SU-DHL-6 (cell line): ENCODE results near the gene EXOC5.

Experiments
- H2AFZ ChIP-seq: fragments of 200-600 bp; sonication (generic); 2 replicates; pipeline ENCODE4 v1.6.1; 2014; ENCODE audit warnings: low read depth, mild to moderate bottlenecking, moderate library complexity, mixed read lengths, antibody characterized with exemption, low read length; ENCODE audit not compliant: severe bottlenecking
- H3F3A ChIP-seq: fragments of 200-600 bp; shearing (Covaris generic); 2 replicates; pipeline ENCODE4 v1.6.0; 2016; ENCODE audit warnings: antibody characterized with exemption, mild to moderate bottlenecking; ENCODE audit not compliant: insufficient read depth
- H3K27ac ChIP-seq: fragments of 200-600 bp; sonication (generic); 2 replicates; pipeline ENCODE4 v1.5.1; 2016; ENCODE audit warnings: low read depth, mild to moderate bottlenecking, low read length, moderate library complexity, mixed read lengths
- H3K27me3 ChIP-seq: fragments of 200-600 bp; sonication (generic), shearing (Covaris generic); 2 replicates; pipeline ENCODE4 v1.6.0; 2014; ENCODE audit warnings: mild to moderate bottlenecking, low read length
- H3K36me3 ChIP-seq: fragments of 200-600 bp; sonication (generic); 2 replicates; pipeline ENCODE4 v1.6.1; 2014; ENCODE audit warnings: mild to moderate bottlenecking, low read length, mixed read lengths
- H3K4me2 ChIP-seq: fragments of 300-600, 200-600 bp; shearing (Covaris generic), sonication (generic); 2 replicates; pipeline ENCODE4 v1.6.0; 2014; ENCODE audit warnings: low read length, low read depth, mild to moderate bottlenecking; ENCODE audit not compliant: poor library complexity, severe bottlenecking
- H3K4me3 ChIP-seq: fragments of 200-600 bp; sonication (generic); 2 replicates; pipeline ENCODE4 v1.5.1; 2014; ENCODE audit warnings: antibody characterized with exemption, low read length, mild to moderate bottlenecking, mixed read lengths; ENCODE audit not compliant: insufficient read depth, poor library complexity, severe bottlenecking
- H3K79me2 ChIP-seq: fragments of 200-600 bp; sonication (generic); 2 replicates; pipeline ENCODE4 v1.6.1; 2014; ENCODE audit warnings: mild to moderate bottlenecking, low read length, moderate library complexity; ENCODE audit not compliant: insufficient read depth
- H3K9ac ChIP-seq: fragments of 200-600 bp; sonication (generic); 2 replicates; pipeline ENCODE4 v1.7.0; 2014; ENCODE audit warnings: mild to moderate bottlenecking, low read length
- H3K9me2 ChIP-seq: fragments of 200-600 bp; sonication (generic); replicated peaks from 2 replicates; pipeline ENCODE4 v1.6.1; 2014; ENCODE audit warnings: low read length; ENCODE audit not compliant: insufficient read depth
- H3K9me3 ChIP-seq: fragments of 200-600 bp; sonication (generic); 2 replicates; pipeline ENCODE4 v1.6.1; 2014; ENCODE audit warnings: low read length, mixed read lengths; ENCODE audit not compliant: insufficient read depth
- H4K20me1 ChIP-seq: fragments of 200-600 bp; sonication (generic); 2 replicates; pipeline ENCODE4 v1.6.1; 2014; ENCODE audit warnings: low read depth, mild to moderate bottlenecking, antibody characterized with exemption, low read length, moderate library complexity, mixed read lengths
- CTCF ChIP-seq: fragments of 200-600 bp; sonication (generic); IDR thresholded peaks from one replicate; pipeline ENCODE4 v1.5.1; 2017; ENCODE audit warnings: antibody characterized with exemption, mild to moderate bottlenecking, low read length, moderate library complexity; ENCODE audit not compliant: insufficient read depth, poor library complexity, severe bottlenecking
- EZH2phosphoT487 ChIP-seq: fragments of 200-600 bp; sonication (generic), shearing (Covaris generic); conservative IDR thresholded peaks from 2 replicates; pipeline ENCODE4 v1.6.1; 2018; ENCODE audit warnings: mild to moderate bottlenecking, antibody characterized with exemption, low read length, moderate library complexity, mixed read lengths

EXOC5 gene

GRCh38 chr14:57290751-57291150 lies 22.0 kb upstream of the EXOC5 start:
- no peaks in the 10 kb centered on the region for H3K79me2 ChIP-seq
- TF ChIP-seq CTCF (no peak), EZH2phosphoT487 (no peak)
- no peak overlapping the region for H3K9ac ChIP-seq
- no peaks in the 10 kb centered on the region for H3K9me3 ChIP-seq
- no peaks in the 10 kb centered on the region for H3K9me2 ChIP-seq
- no peak overlapping the region for H3K4me2 ChIP-seq
- H2AFZ ChIP-seq: no peak overlapping the region
- H3K36me3 ChIP-seq: peaks cover 31% of the 10 kb centered on the region; the same call in 1 of the 2 replicates
- H3K27ac ChIP-seq: no peak overlapping the region
- H3K27me3 ChIP-seq: no peaks in the 10 kb centered on the region
- no peak overlapping the region for H3K4me3 ChIP-seq
- no peaks in the 10 kb centered on the region for H4K20me1 ChIP-seq
- H3F3A ChIP-seq: peaks cover 4% of the 10 kb centered on the region; the same call in 1 of the 2 replicates

- H3K79me2 ChIP-seq: no peaks in the 10 kb centered on the region
- H3K27me3 ChIP-seq: no peaks in the 10 kb centered on the region
- no peak overlapping the region for H2AFZ ChIP-seq
- TF ChIP-seq CTCF: no peak
- no peak for TF ChIP-seq EZH2phosphoT487
- H4K20me1 ChIP-seq: no peaks in the 10 kb centered on the region
- H3K36me3 ChIP-seq: peaks cover 50% of the 10 kb centered on the region
- no peaks in the 10 kb centered on the region; the same call in 1 of the 2 replicates for H3F3A ChIP-seq
- no peak overlapping the region for H3K4me2 ChIP-seq
- H3K4me3 ChIP-seq: no peak overlapping the region
- no peaks in the 10 kb centered on the region for H3K9me3 ChIP-seq
- no peak overlapping the region for H3K9ac ChIP-seq
- H3K9me2 ChIP-seq: no peaks in the 10 kb centered on the region
- no peak overlapping the region for H3K27ac ChIP-seq
These were observed 19.0 kb upstream of the EXOC5 start for GRCh38 chr14:57287745-57288144.

GRCh38 chr14:57277062-57277461 lies 8.4 kb upstream of the EXOC5 start:
- peaks cover 4% of the 10 kb centered on the region; the same call in 1 of the 2 replicates for H4K20me1 ChIP-seq
- H3K9me3 ChIP-seq: no peaks in the 10 kb centered on the region
- H3K4me2 ChIP-seq: no peak overlapping the region
- H3K9me2 ChIP-seq: no peaks in the 10 kb centered on the region
- H3K27ac ChIP-seq: no peak overlapping the region
- no peak overlapping the region for H3K9ac ChIP-seq
- peaks cover 23% of the 10 kb centered on the region; the same call in 1 of the 2 replicates for H3K36me3 ChIP-seq
- no peaks in the 10 kb centered on the region for H3F3A ChIP-seq
- H3K4me3 ChIP-seq: no peak overlapping the region
- no peak overlapping the region for H2AFZ ChIP-seq
- no peaks in the 10 kb centered on the region for H3K27me3 ChIP-seq
- peaks cover 54% of the 10 kb centered on the region for H3K79me2 ChIP-seq
- no peak for TF ChIP-seq CTCF
- TF ChIP-seq EZH2phosphoT487: no peak
